Right lobe of liver (tissue), 4 donors: ENCODE measurements around the gene RTP2.

Experiments
- POLR2A ChIP-seq: fragments of 450-650 bp; IDR thresholded peaks from one replicate; pipeline ENCODE4 v1.6.1; 2017; ENCODE audit warnings: antibody characterized with exemption, mild to moderate bottlenecking
- TF ChIP-seq, protein P1 (sequence below), 4 donors: fragments of 200-600 bp in 3 of 4; fragments of 450-650 bp in 1 of 4; IDR thresholded peaks; one replicate each; pipeline versions ENCODE4 v1.5.1 to v1.8.0; 2016 to 2022; ENCODE audit warnings: antibody characterized with exemption in 4 of 4, mild to moderate bottlenecking in 2 of 4
- donor health status: DM: no; HTN: no; CAD: no.
- donor health status: DM: no; HTN: no; CAD: no.
- donor health status: DM: no; HTN: yes; CAD: no.

- TF ChIP-seq, protein P1, sequence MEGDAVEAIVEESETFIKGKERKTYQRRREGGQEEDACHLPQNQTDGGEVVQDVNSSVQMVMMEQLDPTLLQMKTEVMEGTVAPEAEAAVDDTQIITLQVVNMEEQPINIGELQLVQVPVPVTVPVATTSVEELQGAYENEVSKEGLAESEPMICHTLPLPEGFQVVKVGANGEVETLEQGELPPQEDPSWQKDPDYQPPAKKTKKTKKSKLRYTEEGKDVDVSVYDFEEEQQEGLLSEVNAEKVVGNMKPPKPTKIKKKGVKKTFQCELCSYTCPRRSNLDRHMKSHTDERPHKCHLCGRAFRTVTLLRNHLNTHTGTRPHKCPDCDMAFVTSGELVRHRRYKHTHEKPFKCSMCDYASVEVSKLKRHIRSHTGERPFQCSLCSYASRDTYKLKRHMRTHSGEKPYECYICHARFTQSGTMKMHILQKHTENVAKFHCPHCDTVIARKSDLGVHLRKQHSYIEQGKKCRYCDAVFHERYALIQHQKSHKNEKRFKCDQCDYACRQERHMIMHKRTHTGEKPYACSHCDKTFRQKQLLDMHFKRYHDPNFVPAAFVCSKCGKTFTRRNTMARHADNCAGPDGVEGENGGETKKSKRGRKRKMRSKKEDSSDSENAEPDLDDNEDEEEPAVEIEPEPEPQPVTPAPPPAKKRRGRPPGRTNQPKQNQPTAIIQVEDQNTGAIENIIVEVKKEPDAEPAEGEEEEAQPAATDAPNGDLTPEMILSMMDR (IDR thresholded peaks at IDR 0.05) = no peak
- no peak for TF ChIP-seq POLR2A
Measured at GRCh38 chr3:187698499-187699399, 3.6 kb downstream of the RTP2 start.
